ENCODE data around the gene LNP1.

- TF ChIP-seq CTCF (IDR thresholded peaks at IDR 0.05 in 8 of 11, conservative IDR thresholded peaks at IDR 0.05 in 3 of 11) (no peak), POLR2AphosphoS5 (IDR thresholded peaks at IDR 0.05) (no peak)
Observed at GRCh38 chr3:100358413-100358812, 42.9 kb upstream of the LNP1 start.

Measured in spleen (tissue), 7 donors.